SK-MEL-5 (cell line): ENCODE measurements around the gene DCAF4. TPM values are rescaled to one million over a fixed set of nuclear protein-coding genes. Genes with fewer than 3 reads are reported as not detected.
"Not testable (repeated sequence)": the region's sequence is repeated elsewhere in the genome, so short reads cannot be mapped to it uniquely, and the experiment has no call there.

ENCODE experiments used
- DNase-seq: peaks from one replicate; pipeline ENCODE4 v3.0.0-alpha.2; 2016; ENCODE audit warnings: low read depth, low spot score
- in situ Hi-C: cut with HindIII; loops from 2 replicates; pipeline ENCODE4 v1.10.0; 2016; ENCODE audit warnings: low sequenced_read_pairs, high pct_unique_total_duplicates, low pct_unique_long_range_greater_than_20kb
- total RNA-seq: library from RNA; depleted of rRNA; stranded (reverse); fragments of >200 nt; shearing (Covaris generic); gene quantifications from 2 replicates; pipeline ENCODE4 v1.2.3, GENCODE V29; 2014

Gene DCAF4
- total RNA-seq, 1 experiment from 2014 or later: 18.8 TPM

DNA sequence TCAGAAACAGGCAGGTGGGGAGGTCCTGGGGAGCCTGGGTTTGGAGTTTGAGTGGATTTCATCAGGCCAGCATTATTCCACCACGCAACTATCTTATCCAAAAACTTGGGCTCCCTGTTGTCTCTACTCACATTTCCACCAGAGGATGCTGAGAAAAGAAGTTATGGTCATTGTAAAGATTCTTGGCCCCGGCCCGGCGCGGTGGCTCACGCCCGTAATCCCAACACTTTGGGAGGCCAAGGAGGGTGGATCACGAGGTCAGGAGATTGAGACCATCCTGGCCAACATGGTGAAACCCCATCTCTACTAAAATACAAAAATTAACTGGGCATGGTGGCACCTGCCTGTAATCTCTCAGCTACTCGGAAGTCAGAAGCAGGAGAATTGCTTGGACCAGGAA, 30.5 kb downstream of the DCAF4 start:
- DNase-seq, in situ Hi-C loops: not testable (repeated sequence)

DNA sequence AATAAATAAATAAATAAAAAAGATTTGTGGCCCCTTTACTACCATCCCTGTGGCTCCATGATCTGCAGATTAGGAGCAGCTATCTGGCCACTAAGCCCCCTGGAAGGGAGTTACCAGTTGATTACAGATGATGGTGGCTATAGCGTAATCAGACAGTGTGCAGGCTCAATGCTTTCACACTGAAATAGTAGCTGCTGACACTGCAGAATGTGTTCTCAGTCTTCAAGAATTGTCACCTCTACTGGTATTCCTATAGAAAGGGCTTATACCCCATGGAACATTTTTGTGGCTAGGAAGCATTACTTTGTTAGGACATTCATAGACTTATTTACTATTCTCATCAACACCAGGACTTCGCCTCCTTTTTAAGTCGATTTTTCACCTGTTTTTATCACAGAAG, 30.9 kb downstream of the DCAF4 start:
- in situ Hi-C loops: no loop called here
- no peak for DNase-seq

DNA sequence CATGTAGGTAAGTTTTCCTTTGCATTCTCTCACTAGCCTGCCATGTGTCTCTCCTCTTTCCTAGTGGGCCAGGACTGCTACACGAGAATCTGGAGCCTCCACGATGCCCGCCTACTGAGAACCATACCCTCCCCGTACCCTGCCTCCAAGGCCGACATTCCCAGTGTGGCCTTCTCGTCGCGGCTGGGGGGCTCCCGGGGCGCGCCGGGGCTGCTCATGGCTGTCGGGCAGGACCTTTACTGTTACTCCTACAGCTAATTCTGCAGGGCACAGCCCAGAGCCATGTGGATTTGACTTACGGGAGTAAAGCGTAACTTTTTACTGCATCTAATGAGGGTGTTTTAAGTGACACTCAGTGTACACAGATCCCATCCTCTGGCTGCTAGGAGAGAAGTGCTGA, 32.3 kb downstream of the DCAF4 start:
- no peak for DNase-seq
- in situ Hi-C loops: no loop called here

DNA sequence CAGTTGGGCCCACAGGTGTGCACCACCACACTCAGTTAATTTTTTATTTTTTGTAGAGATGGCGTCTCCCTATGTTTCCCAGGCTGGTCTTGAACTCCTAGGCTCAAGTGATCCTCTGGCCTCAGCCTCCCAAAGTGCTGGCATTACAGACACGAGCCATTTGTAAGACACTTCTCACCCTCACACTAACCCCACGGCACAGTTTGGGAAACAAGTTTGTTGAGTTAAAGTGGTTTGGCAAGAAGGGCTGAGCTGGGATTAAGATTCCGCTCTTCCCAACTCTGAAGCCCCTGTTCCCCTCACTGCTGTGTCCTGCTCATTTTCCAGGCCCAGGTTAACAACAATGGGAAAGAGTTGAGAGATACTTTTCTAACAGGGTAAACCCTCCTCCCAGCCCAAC, 34.8 kb downstream of the DCAF4 start:
- in situ Hi-C loops, DNase-seq: not testable (repeated sequence)

DNA sequence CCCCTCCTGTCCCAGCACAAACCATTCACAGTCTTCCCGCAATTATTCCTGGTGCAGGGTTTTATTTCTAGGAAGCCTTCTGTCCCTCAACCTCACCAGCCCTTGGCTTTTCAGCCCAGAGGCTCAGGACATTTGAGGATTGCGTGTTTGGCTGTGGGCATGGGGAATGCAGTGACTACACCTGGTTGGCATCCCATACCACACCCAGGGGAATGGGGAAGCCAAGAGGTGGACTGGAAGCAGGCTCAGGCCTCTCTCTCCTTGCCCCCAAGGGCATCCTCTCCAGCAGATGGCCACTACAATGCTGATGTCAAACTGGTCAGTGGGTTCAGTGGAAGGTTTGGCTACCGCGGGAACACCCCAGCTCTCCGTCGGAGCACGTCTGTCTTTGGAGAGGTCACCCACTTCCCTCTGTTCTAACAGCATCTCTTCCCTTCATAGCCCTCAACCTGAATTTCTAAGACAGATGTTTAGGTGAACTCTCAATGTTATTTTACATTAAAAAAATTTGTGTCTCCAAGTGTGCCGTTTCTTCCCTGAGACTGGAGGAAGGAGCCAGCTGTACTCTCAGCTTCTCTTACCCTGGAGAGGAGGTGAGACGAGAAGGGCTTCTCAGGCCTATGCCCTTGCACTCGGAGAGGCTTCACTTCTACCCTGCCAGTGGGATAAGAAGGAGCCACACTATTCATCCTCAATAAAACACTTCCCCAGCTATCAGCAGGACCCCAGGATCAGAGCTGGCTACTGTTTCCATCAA, 35.5 kb downstream of the DCAF4 start:
- no peak for DNase-seq
- in situ Hi-C loops: no loop called here

DNA sequence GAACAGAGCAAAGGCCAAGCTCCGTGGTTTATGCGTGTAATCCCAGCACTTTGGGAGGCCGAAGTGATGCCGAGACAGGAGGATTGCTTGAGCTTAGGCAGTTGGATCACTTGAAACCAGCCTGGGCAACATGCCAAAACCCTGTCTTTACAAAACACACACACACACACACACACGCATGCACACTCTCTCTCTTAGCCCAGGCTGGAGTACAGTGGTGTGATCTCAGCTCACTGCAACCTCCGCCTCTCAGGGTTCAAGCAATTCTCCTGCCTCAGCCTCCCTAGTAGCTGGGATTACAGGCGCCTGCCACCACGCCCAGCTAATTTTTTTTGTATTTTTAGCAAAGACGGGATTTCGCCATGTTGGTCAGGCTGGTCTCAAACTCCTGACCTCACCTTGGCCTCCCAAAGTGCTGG, 36.1 kb downstream of the DCAF4 start:
- in situ Hi-C loops, DNase-seq: not testable (repeated sequence)

DNA sequence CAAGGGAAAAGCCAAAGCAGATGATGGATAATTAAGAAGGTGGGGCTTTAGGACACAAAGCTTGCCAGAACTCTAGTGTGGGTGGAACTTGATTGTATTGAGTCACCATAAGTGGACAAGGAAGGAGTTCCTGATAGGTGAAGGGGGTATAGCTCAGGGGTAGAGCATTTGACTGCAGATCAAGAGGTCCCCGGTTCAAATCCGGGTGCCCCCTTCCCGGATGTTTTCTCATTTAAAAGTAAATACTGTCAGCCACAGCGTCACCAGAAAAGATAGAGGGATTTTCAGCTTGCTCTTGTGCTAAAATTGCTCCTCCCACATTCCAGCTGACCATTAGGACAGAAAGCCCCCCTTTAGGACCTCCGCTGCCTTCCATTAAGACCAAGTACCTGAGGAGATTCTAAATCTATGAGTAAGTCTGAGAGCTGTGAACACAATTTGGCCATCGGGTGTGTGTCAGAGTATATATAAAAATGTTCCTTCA, 36.6 kb downstream of the DCAF4 start:
- in situ Hi-C loops: no loop called here
- peak; percentile 67 for DNase-seq

DNA sequence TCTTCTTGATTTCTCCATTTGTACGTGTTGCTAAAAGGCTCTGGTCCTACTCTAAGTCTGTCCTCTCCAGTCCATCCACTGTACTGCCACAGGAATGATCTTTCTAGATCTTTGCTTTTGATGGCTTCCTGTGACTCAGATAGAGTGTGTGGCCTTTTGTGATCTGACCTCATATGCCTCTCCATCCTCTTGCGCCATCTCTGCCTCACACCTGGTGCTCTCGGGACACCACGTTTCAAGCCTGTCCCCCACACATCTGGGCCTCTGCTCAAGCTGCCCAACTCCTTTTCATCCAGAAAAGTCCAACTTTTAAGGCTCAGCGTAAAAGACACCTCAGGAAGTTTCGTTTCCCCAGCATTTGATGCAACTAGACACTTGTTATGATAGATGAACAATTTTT, 39.0 kb downstream of the DCAF4 start:
- no peak for DNase-seq
- in situ Hi-C loops: no loop called here

DNA sequence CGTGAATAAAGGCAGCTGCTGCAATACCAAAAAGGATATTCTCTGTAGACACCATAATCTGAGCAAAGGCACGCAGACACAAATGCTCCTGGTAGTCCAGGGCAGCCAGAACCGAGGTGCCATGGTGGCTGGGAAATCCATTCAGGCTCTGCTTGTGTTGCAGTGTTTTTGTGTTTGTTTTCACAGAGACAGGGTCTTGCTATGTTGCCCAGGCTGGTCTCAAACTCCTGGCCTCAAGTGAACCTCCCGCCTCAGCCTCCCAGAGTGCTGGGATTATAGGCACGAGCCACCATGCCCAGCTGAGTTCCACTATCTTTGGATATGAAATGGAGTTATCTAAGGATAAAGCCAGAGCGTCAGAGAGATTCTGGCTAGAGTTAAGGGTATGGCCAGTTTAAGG, 39.8 kb downstream of the DCAF4 start:
- in situ Hi-C loops: no loop called here
- no peak for DNase-seq

DNA sequence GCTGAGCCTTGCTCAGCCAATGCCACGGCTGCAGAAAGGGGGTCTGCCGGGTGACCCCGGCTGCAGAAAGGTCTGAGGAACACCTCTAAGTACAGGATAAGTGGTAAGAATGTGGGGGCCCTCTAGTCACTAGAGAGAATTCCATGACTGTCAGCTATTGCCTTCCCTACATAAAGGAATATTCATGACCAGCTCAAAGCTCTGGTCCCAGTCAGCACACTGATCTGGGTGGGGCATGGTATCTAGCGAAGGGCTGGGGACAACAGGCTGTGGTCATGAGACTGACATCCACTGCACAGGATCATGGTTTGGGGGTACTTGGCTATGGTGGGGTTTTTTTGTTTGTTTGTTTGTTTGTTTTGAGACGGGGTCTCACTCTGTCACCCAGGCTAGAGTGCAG, 42.1 kb downstream of the DCAF4 start:
- no peak for DNase-seq
- in situ Hi-C loops: no loop called here

DNA sequence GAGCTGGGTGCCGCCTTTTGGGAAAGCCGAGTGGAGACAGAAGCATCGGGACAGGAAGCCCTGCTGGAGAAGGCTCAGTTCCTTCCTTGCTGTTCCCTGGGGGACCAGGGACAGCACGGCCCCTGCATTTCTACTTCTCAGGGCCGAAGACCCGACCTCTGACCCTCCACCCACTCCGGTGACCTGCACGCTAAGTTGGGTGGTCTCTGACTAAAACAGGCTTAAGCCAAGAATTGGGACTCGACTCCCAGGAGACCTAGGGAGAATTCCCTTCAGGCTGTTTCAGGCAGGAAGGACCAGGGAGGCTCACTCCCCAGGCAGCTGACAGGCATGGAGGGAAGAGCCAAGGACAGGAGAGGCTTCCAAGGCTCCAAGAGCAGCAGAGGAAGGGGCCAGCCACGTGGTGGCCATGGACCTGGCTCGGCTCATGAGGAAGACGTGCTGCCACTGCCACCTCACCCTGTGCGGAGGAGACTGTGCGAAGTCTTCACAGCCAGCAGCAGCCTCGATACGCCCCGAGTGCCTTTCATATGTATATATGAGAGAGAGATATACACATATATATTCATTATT, 43.9 kb downstream of the DCAF4 start:
- in situ Hi-C loops: no loop called here
- DNase-seq: no peak

DNA sequence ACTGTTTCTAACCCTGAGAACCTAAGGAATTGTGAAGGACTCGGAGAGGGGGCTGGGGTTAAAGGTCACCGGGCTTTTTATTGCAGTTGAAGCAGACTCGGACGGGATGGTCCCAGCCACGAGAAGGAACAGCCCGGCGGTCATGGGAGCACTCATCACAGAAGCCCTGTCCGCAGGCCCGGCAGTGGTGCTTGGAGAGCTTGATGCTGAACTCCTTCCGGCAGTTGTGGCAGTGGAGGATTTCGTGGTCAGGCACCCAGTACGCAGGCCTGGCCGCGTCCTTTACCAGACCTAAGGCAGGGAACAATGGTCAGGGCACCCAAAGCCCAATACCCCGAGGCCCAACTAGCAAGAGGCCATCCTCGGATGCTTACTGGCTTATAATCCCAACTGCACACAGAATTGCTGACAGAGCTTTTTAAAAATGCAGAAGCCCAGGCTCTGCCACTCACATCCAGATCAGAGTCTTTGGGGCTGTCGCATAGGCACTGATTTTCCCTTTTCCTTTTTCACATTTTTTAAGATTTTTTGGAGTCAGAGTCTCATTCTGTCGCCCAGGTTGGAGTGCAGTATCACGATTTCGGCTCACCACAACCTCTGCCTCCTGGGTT, 44.7 kb downstream of the DCAF4 start:
- no peak for DNase-seq
- in situ Hi-C loops: no loop called here

DNA sequence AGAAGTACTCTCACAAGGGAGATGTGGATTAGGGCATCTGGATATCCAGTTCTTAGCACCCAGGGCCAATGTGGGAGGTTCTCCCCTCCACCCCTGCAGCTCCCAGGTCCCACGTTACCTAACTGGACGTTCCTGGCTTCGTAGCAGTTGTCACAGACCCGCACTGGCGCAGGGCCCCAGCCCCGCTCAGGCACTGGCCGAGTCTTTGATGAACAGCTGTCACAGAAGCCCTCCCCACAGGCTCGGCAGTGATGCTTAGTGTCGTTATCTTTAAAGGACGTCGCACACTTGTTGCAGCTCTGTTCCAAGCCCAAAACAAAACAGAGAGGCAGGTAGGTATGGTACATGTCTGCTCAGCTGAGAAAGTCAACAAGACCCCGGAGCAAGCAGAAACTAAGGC, 48.4 kb downstream of the DCAF4 start:
- no peak for DNase-seq
- in situ Hi-C loops: no loop called here

DNA sequence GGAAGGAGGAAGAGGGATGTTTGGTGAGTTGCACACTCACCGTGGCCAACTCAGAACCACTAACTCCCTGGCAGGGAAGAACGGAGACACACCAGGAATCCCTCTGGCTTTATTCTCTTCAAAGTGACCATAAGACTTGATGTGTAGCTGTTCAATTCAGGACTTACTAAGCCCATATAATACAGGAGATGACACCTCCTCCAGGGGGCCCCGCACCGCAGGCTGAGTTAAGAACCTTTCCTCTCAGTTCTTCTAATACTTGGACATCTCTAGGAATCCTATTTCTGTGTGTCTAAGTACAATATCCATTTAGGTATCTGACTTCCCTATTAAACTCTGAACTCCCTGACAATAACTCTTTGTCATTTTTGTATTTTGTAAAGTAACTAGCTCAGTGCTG, 49.5 kb downstream of the DCAF4 start:
- peak; percentile 19 for DNase-seq
- in situ Hi-C loops: no loop called here

DNA sequence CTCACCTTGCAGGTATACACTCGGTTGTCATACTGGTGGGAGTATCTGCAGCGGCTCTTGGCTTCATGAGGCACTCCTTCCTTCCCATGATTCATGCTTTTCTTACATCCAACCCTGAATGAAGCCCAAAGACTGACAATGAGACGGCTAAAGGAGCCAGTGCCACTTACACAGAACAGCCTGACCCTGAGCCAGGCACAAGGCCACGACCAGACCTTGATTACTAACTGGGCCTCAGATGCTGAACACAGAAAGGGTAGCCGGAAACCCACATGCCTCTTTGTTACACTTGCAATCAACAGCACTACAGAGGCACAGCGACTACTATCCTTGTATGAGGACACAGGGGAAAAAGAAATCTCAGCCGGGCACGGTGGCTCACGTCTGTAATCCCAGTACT, 52.6 kb downstream of the DCAF4 start:
- DNase-seq: no peak
- in situ Hi-C loops: no loop called here

DNA sequence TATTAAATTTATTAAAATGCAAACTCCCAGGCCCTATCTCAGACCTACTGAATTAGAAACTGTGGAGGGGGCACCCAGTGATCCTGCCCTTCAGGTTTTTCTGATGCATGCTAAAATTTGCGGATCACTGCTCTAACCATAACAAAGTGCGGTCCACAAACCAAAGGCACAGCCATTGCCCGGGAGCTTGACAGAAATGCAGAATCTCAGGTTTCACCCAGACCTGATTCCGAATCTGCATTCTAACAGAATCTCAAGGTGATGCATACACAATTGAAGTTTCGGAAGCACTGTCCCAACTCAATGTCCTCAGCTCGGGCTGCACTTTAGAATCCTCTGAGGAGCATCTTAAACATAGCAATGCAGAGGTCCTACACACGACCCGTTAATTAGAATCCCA, 54.6 kb downstream of the DCAF4 start:
- in situ Hi-C loops: no loop called here
- DNase-seq: no peak

DNA sequence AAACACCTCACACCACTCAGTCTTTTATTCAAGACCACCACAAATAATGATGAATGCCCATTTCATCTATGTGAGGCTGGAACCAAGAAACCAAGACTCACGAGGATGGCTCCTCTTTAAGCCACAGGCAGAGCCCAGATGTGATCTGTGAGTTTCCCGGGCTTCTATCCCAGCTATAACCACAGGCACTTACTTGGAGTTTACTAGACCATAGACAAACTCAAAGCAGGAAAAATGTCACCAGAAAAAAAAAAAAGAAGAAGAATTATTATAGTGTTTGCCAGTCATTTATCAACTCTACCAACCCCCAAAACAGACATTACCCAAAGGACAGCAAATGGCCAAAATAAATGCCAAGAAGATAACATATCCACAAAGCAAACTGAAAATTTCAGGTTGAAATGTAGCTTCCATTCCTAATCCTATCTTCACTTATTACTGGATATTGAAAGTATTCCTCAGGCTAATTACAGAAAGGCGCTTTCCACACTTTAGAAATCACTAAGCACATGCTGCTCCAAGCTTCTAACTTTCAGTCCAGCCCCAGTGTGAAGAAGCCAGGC, 56.0 kb downstream of the DCAF4 start:
- in situ Hi-C loops: no loop called here
- no peak for DNase-seq

DNA sequence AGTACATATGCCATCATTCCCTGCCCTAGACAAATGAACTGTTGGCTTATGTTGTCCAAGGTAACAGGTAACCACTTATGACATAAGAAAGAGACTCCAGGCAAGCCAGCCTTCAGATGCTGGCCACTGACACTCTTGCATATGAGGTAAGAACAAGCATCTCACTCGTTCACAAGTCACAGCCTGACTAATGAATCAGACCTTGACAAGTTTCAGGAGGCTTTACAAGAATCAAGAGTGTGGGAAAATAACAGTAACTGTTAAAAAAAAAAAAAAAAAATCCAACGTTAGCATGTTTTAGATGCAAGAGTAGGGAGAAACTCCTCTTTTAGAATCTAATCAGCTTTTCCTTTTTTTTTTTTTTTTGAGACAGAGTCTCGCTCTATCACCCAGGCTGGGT, 60.0 kb downstream of the DCAF4 start:
- in situ Hi-C loops: no loop called here
- DNase-seq: no peak

DNA sequence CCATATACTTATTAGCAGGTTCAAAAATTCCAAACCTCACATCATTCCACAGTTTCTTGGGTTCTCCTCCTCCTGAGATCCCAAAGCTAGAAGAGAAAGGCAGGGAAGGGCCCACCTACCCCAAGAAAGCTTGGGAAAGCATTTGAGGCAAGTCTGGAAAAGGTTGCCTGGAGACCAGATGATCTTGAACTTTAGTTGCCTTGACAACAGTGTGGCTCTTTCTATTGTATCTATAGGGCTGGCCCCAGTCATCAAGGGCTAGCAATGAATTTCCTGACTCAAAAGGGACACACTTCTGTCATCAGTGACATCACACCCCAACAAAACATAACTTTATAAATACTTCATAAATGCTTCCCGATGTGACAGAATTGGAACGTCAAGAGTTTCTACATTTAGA, 60.6 kb downstream of the DCAF4 start:
- in situ Hi-C loops: no loop called here
- DNase-seq: no peak
